WTC11 (cell line): ENCODE measurements around the gene FANK1. TPM values are rescaled to one million over a fixed set of nuclear protein-coding genes. Genes with fewer than 3 reads are reported as not detected.

ENCODE experiments used
- ATAC-seq: fragments of 200-7000 bp; cut with Tn5 transposase; 2 replicates; pipeline ENCODE4 v1.10.0; 2021; ENCODE audit warnings: mild to moderate bottlenecking, moderate library complexity
- CTCF ChIA-PET: fragments of 300-600 bp; sonication (Branson Sonifier 250); formaldehyde crosslinking; loops from one replicate; lab custom pipeline; 2021; ENCODE audit warnings: antibody characterized with exemption; lab: Charles Lee
- POLR2A ChIA-PET: fragments of 350-600 bp; sonication (Branson Sonifier 250); formaldehyde crosslinking; loops from one replicate; lab custom pipeline; 2021; ENCODE audit warnings: antibody characterized with exemption; lab: Charles Lee
- DNase-seq: peaks from one replicate; pipeline ENCODE4 v3.0.0; 2021; ENCODE audit warnings: low spot score
- H3K27ac Mint-ChIP-seq: 2 replicates; pipeline ENCODE4 v1.8.0; 2021; ENCODE audit warnings: mixed read lengths
- H3K27me3 Mint-ChIP-seq: 2 replicates; pipeline ENCODE4 v1.8.0; 2021; ENCODE audit warnings: low read depth, mild to moderate bottlenecking, moderate library complexity, mixed read lengths
- H3K36me3 Mint-ChIP-seq: 2 replicates; pipeline ENCODE4 v1.8.0; 2021; ENCODE audit warnings: mixed read lengths
- H3K4me1 Mint-ChIP-seq: 2 replicates; pipeline ENCODE4 v1.8.0; 2022; ENCODE audit warnings: mixed read lengths
- H3K4me3 Mint-ChIP-seq: 2 replicates; pipeline ENCODE4 v1.8.0; 2021; ENCODE audit warnings: mild to moderate bottlenecking, moderate library complexity, mixed read lengths
- H3K9me3 Mint-ChIP-seq: 2 replicates; pipeline ENCODE4 v1.8.0; 2021; ENCODE audit warnings: mixed read lengths
- HMGA2 ChIP-seq: fragments of 250-450 bp; sonication (Bioruptor Pico); IDR thresholded peaks from 2 replicates; pipeline ENCODE4 v1.4.0; 2021; ENCODE audit warnings: mild to moderate bottlenecking, moderate library complexity
- JAZF1 ChIP-seq: fragments of 250-450 bp; sonication (Bioruptor Pico); IDR thresholded peaks from 2 replicates; pipeline ENCODE4 v1.9.0; 2021; ENCODE audit warnings: moderate library complexity, mild to moderate bottlenecking, inconsistent platforms
- NR2C2 ChIP-seq: sonication (generic); formaldehyde crosslinking; IDR thresholded peaks from 2 replicates; pipeline ENCODE4 v1.8.0; 2022; ENCODE audit warnings: mild to moderate bottlenecking, missing genetic modification reagents
- PRRX2 ChIP-seq: fragments of 250-450 bp; sonication (Bioruptor Pico); IDR thresholded peaks from 2 replicates; pipeline ENCODE4 v1.8.0; 2021; ENCODE audit warnings: mild to moderate bottlenecking
- SOX15 ChIP-seq: fragments of 250-450 bp; sonication (Bioruptor Pico); IDR thresholded peaks from 2 replicates; pipeline ENCODE4 v1.9.0; 2021; ENCODE audit warnings: mild to moderate bottlenecking
- TCF7 ChIP-seq: sonication (generic); formaldehyde crosslinking; IDR thresholded peaks from 2 replicates; pipeline ENCODE4 v1.8.0; 2022; ENCODE audit warnings: mild to moderate bottlenecking, low read depth, missing genetic modification reagents, moderate library complexity
- ZNF416 ChIP-seq: fragments of 250-450 bp; sonication (Bioruptor Pico); IDR thresholded peaks from 2 replicates; pipeline ENCODE4 v1.9.0; 2021; ENCODE audit warnings: mild to moderate bottlenecking, inconsistent platforms
- total RNA-seq: library from RNA; stranded (reverse); gene quantifications from 3 replicates; pipeline ENCODE4 v1.2.3, GENCODE V29; 2021
- TF ChIP-seq, protein P1 (sequence below): sonication (generic); formaldehyde crosslinking; IDR thresholded peaks from 2 replicates; pipeline ENCODE4 v1.8.1; 2023; ENCODE audit warnings: mild to moderate bottlenecking, missing genetic modification reagents, moderate library complexity
- TF ChIP-seq, protein P2 (sequence below): sonication (generic); formaldehyde crosslinking; IDR thresholded peaks from 2 replicates; pipeline ENCODE4 v1.8.0; 2022; ENCODE audit warnings: mild to moderate bottlenecking, missing genetic modification reagents
- TF ChIP-seq, protein P3 (sequence below): sonication (generic); formaldehyde crosslinking; IDR thresholded peaks from 2 replicates; pipeline ENCODE4 v1.8.1; 2022; ENCODE audit warnings: mild to moderate bottlenecking, missing genetic modification reagents, moderate library complexity, borderline replicate concordance
- TF ChIP-seq, protein P4 (sequence below): fragments of 250-450 bp; sonication (Bioruptor Pico); IDR thresholded peaks from 2 replicates; pipeline ENCODE4 v1.9.0; 2021; ENCODE audit warnings: mild to moderate bottlenecking
- TF ChIP-seq, protein P5 (sequence below): sonication (generic); formaldehyde crosslinking; IDR thresholded peaks from 2 replicates; pipeline ENCODE4 v1.8.1; 2023; ENCODE audit warnings: mild to moderate bottlenecking, missing genetic modification reagents
- TF ChIP-seq, protein P6 (sequence below): sonication (generic); formaldehyde crosslinking; conservative IDR thresholded peaks from 2 replicates; pipeline ENCODE4 v1.8.1; 2022; ENCODE audit warnings: mild to moderate bottlenecking, missing genetic modification reagents
- TF ChIP-seq, protein P7 (sequence below): sonication (generic); formaldehyde crosslinking; IDR thresholded peaks from 2 replicates; pipeline ENCODE4 v1.8.1; 2023; ENCODE audit warnings: mild to moderate bottlenecking, moderate library complexity, missing genetic modification reagents
- TF ChIP-seq, protein P8 (sequence below): sonication (generic); formaldehyde crosslinking; IDR thresholded peaks from 2 replicates; pipeline ENCODE4 v1.8.0; 2023; ENCODE audit warnings: missing genetic modification reagents, mild to moderate bottlenecking, borderline replicate concordance

FANK1 gene
- total RNA-seq, 1 experiment from 2014 or later, result 3.4 TPM

DNA sequence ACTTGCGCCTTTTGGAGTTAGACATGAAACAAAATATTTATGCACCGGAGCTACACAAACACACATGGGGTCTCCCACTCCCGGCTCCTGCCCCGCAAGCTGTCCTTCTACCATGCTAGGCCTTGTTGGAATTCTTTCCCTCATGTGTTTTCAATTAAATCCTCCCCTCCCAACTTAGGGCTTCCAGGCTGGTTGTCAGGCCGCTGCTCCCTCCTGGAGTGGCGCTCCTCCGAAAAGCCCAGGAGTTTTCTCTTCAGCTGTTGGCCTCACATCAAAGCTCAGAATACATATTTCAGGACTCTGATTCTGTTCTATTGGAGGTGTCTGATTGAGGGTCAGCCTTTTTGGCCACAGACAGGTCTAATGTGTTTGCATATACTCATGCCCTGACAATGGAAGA is 113.3 kb downstream of the FANK1 start:
- Mint-ChIP-seq H3K9me3 (peaks cover 4% of the 10 kb centered on the region), H3K4me3 (no peak overlapping the region), H3K36me3 (no peaks in the 10 kb centered on the region), H3K27ac (no peak overlapping the region), H3K4me1 (peaks cover 7% of the 10 kb centered on the region), H3K27me3 (peaks cover 2% of the 10 kb centered on the region; the same call in 1 of the 2 replicates)
- no peak for DNase-seq
- TF ChIP-seq, protein P1, sequence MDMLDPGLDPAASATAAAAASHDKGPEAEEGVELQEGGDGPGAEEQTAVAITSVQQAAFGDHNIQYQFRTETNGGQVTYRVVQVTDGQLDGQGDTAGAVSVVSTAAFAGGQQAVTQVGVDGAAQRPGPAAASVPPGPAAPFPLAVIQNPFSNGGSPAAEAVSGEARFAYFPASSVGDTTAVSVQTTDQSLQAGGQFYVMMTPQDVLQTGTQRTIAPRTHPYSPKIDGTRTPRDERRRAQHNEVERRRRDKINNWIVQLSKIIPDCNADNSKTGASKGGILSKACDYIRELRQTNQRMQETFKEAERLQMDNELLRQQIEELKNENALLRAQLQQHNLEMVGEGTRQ (CRISPR knock-in tag), result no peak
- TF ChIP-seq JAZF1 (no peak), NR2C2 (CRISPR knock-in tag) (no peak), PRRX2 (CRISPR knock-in tag) (no peak), TCF7 (CRISPR knock-in tag) (no peak), SOX15 (CRISPR knock-in tag) (no peak), HMGA2 (CRISPR knock-in tag) (no peak), ZNF416 (no peak)
- TF ChIP-seq, protein P2, sequence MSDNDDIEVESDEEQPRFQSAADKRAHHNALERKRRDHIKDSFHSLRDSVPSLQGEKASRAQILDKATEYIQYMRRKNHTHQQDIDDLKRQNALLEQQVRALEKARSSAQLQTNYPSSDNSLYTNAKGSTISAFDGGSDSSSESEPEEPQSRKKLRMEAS, result no peak
- TF ChIP-seq, protein P3, sequence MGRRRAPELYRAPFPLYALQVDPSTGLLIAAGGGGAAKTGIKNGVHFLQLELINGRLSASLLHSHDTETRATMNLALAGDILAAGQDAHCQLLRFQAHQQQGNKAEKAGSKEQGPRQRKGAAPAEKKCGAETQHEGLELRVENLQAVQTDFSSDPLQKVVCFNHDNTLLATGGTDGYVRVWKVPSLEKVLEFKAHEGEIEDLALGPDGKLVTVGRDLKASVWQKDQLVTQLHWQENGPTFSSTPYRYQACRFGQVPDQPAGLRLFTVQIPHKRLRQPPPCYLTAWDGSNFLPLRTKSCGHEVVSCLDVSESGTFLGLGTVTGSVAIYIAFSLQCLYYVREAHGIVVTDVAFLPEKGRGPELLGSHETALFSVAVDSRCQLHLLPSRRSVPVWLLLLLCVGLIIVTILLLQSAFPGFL (CRISPR knock-in tag), result no peak
- TF ChIP-seq, protein P4, sequence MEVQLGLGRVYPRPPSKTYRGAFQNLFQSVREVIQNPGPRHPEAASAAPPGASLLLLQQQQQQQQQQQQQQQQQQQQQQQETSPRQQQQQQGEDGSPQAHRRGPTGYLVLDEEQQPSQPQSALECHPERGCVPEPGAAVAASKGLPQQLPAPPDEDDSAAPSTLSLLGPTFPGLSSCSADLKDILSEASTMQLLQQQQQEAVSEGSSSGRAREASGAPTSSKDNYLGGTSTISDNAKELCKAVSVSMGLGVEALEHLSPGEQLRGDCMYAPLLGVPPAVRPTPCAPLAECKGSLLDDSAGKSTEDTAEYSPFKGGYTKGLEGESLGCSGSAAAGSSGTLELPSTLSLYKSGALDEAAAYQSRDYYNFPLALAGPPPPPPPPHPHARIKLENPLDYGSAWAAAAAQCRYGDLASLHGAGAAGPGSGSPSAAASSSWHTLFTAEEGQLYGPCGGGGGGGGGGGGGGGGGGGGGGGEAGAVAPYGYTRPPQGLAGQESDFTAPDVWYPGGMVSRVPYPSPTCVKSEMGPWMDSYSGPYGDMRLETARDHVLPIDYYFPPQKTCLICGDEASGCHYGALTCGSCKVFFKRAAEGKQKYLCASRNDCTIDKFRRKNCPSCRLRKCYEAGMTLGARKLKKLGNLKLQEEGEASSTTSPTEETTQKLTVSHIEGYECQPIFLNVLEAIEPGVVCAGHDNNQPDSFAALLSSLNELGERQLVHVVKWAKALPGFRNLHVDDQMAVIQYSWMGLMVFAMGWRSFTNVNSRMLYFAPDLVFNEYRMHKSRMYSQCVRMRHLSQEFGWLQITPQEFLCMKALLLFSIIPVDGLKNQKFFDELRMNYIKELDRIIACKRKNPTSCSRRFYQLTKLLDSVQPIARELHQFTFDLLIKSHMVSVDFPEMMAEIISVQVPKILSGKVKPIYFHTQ (CRISPR knock-in tag), result no peak
- TF ChIP-seq, protein P5, sequence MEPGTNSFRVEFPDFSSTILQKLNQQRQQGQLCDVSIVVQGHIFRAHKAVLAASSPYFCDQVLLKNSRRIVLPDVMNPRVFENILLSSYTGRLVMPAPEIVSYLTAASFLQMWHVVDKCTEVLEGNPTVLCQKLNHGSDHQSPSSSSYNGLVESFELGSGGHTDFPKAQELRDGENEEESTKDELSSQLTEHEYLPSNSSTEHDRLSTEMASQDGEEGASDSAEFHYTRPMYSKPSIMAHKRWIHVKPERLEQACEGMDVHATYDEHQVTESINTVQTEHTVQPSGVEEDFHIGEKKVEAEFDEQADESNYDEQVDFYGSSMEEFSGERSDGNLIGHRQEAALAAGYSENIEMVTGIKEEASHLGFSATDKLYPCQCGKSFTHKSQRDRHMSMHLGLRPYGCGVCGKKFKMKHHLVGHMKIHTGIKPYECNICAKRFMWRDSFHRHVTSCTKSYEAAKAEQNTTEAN (CRISPR knock-in tag), result no peak
- TF ChIP-seq, protein P6, sequence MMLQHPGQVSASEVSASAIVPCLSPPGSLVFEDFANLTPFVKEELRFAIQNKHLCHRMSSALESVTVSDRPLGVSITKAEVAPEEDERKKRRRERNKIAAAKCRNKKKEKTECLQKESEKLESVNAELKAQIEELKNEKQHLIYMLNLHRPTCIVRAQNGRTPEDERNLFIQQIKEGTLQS (CRISPR knock-in tag), result no peak
- TF ChIP-seq, protein P7, sequence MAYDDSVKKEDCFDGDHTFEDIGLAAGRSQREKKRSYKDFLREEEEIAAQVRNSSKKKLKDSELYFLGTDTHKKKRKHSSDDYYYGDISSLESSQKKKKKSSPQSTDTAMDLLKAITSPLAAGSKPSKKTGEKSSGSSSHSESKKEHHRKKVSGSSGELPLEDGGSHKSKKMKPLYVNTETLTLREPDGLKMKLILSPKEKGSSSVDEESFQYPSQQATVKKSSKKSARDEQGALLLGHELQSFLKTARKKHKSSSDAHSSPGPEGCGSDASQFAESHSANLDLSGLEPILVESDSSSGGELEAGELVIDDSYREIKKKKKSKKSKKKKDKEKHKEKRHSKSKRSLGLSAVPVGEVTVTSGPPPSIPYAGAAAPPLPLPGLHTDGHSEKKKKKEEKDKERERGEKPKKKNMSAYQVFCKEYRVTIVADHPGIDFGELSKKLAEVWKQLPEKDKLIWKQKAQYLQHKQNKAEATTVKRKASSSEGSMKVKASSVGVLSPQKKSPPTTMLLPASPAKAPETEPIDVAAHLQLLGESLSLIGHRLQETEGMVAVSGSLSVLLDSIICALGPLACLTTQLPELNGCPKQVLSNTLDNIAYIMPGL (CRISPR knock-in tag), result no peak
- TF ChIP-seq, protein P8, sequence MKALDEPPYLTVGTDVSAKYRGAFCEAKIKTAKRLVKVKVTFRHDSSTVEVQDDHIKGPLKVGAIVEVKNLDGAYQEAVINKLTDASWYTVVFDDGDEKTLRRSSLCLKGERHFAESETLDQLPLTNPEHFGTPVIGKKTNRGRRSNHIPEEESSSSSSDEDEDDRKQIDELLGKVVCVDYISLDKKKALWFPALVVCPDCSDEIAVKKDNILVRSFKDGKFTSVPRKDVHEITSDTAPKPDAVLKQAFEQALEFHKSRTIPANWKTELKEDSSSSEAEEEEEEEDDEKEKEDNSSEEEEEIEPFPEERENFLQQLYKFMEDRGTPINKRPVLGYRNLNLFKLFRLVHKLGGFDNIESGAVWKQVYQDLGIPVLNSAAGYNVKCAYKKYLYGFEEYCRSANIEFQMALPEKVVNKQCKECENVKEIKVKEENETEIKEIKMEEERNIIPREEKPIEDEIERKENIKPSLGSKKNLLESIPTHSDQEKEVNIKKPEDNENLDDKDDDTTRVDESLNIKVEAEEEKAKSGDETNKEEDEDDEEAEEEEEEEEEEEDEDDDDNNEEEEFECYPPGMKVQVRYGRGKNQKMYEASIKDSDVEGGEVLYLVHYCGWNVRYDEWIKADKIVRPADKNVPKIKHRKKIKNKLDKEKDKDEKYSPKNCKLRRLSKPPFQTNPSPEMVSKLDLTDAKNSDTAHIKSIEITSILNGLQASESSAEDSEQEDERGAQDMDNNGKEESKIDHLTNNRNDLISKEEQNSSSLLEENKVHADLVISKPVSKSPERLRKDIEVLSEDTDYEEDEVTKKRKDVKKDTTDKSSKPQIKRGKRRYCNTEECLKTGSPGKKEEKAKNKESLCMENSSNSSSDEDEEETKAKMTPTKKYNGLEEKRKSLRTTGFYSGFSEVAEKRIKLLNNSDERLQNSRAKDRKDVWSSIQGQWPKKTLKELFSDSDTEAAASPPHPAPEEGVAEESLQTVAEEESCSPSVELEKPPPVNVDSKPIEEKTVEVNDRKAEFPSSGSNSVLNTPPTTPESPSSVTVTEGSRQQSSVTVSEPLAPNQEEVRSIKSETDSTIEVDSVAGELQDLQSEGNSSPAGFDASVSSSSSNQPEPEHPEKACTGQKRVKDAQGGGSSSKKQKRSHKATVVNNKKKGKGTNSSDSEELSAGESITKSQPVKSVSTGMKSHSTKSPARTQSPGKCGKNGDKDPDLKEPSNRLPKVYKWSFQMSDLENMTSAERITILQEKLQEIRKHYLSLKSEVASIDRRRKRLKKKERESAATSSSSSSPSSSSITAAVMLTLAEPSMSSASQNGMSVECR (CRISPR knock-in tag), result no peak
- ChIA-PET POLR2A (no interaction called here), CTCF (interaction anchor here (1.4 kb wide), 1 partner anchor 75 kb away, joined by 5 read pairs; no protein-coding TSS in a partner anchor)
- ATAC-seq, result no peak
